HG03521 (cell line): ENCODE measurements around the gene GPC5.
A peak's percentile ranks its signal among the peaks of the same experiment; 100 is the strongest.
"Not testable (repeated sequence)": the region's sequence is repeated elsewhere in the genome, so short reads cannot be mapped to it uniquely, and the experiment has no call there.

Experiments used
- ATAC-seq: cut with Tn5 transposase; IDR thresholded peaks from one replicate; pipeline ENCODE4 v1.9.1; 2021; ENCODE audit warnings: mild to moderate bottlenecking, moderate library complexity; ENCODE audit not compliant: unreplicated experiment

The GPC5 gene

GRCh38 chr13:91644806-91645205, 246.4 kb downstream of the GPC5 start:
- ATAC-seq: no peak

GRCh38 chr13:91647361-91647990, 249.1 kb downstream of the GPC5 start:
- ATAC-seq: no peak

GRCh38 chr13:91648012-91648411, 249.6 kb downstream of the GPC5 start:
- no peak for ATAC-seq

DNA sequence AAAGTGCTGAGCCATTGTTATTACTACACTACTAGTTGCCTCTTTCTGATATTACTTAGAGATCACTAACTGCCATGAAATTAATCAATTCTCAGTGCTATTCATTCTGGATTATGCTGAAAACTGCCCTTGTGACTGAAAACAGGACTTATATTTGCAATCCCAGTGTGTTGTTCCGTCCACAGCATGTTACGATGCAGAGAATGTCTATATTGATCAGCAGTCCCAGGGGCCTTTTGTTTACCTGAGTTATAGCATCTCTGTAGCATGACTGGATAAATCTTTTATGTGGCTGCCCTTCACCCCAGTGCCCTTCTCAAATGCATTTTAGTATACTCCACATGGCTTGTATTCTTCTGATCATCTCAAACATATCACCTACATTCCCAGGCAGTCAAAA, 251.0 kb downstream of the GPC5 start:
- ATAC-seq: no peak

- no peak for ATAC-seq
These were observed 254.2 kb downstream of the GPC5 start for GRCh38 chr13:91652404-91653301.

DNA sequence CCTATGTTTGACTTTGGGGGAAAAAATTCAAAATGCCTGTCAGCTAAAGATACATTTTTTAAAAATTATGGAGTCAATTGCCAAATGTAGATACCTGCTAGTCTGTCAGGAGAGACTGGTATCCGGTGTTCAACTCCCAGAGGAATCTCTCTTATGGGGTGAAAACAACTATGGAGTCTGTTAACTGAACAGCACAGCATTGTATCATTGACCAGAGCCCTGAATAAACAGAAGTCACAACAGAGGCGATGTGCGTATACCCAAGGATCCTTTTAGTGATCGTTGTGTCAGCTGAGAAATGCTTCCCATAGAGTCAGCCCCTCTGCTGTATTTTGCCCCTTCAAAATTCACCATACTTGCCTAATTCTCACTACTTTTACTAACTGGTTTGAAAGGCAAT, 257.3 kb downstream of the GPC5 start:
- ATAC-seq: no peak

- ATAC-seq: no peak
These were observed 258.9 kb downstream of the GPC5 start for GRCh38 chr13:91657283-91657682.

DNA sequence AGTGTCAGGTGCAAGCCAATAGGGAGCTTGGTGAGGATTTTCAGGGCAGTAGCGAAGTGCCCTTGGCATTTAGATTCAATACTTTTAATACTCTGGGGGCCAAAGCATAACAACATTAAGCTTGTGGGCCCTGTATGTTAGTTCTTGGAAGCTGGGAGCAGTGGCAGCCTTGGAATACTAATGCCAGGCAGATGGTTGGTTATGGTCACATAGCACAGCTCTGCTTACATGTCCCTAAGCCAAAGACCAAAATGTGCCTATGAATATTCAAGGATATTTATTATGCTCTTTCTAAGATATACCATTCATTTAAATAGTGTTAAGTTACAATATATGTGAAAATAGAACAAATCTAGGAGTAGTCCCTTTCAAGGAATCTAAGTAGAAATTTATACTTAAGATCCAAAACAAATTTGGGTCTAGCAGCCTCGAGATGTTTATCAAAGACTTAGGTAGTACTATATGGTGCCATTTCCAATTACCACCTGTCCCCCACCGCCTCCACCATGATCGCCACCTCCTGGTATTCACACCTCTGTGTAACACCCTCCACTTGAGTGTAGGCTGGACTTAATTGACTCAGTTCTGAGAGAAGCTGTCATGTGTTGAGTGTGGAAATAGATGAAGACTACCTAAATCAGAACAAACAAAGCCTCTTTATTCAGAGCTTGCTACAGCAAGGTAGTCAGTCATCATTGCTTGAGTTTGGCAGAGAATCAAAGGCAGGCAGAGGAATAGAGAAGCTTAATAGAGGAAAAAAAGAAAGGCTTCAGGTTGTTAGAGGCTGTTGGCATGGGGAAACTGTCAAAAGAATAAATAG, 261.0 kb downstream of the GPC5 start:
- ATAC-seq: no peak

DNA sequence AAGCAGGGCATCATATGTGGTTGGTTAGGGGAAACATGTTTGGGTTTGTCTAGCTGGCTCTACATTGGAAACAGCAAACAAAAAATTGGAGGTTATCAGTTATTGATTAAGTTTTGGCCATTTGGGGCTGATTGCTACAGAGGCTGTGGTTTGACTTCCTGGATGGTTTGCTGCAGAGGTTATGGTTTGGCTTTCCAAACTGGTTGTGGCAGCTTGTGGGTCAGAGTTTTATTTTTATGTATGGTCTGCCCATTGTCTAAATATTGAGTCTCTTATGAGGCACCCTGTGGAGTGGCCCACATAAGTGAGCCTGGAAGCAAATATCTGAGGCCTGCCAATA, 261.6 kb downstream of the GPC5 start:
- ATAC-seq: no peak

DNA sequence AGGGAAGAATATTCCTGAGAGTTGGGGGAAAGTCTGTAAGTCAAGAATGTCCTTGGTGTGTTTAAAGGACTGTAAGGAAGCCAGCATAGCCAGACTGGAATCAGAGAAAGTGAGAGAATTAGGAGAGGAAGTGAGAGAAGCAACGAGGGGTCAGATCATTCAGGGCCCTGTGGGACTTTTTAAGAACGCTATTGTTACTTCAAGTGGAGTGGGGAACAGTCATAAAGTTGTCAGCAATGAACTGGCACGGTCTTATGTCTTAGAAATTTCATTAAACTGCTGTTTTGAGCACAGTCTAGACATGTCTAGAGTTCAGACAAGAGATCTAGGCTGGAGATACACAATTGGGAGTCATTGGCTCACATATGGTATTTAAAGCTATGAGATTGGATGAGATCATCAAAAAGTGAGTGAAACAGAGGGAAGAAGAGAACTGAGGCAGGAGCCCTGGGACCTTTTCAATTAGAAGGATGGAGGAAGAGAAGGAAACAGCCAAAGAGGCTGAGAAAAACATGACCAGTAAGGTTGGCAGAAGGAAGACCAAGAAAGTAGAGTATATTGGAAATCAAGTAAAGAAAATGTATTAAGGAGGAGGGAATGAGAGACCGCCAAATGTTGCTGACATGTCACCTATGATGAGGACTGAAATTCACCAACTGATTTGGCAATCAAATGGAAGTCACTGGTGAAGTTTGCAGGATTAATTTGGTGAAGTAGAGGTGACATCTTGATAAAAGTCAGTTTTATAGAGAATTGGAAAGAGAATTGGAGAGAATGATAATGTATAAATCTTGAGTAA, 263.5 kb downstream of the GPC5 start:
- ATAC-seq: peak; percentile 51

DNA sequence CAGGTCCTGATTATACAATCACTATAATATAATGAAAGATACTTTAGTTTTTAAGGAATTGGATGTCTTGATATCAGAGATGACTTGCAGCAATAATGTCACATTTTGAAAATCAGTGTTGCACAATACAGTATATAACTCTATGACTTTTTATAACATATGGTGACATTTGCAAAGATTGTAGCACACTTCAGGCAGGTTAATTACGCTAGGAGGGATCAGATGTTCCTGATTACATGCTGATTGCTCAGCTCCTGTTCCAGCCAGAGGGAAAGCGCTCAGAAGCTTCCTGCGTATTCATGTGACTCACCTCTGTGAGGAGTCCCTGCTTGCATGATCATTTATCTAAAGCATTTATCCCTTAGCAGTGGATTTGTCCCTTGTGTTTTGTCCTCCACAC, 265.6 kb downstream of the GPC5 start:
- no peak for ATAC-seq

- no peak for ATAC-seq
These were observed 269.1 kb downstream of the GPC5 start for GRCh38 chr13:91667486-91667885.

DNA sequence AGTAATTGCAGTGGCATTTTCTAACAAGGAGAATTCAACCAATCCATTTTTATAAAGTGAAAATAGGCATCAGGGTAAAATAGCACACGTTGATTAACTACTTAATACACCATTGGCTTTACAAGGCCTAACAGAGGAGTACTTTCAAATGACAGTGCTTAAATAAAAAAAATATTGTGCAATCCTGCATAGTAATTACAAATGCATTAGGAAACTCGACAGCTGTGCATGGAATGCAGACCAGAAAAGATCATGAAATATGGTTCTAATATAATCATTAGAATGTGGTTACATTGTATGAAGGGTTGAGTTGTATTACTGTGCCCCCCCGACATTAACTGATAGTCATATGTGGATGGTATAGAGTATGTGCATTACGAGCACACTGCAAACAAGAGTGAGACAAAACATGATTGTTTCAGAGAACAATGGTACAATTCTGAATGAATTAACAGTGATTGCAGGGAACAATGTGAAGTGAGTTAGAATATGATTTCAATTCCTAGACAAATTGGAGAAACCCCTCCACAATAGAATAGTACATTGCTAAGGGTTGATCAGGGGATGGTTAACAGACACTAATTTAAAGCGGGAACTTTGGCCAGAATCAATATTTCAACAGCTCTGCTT, 270.6 kb downstream of the GPC5 start:
- no peak for ATAC-seq

- ATAC-seq: not testable (repeated sequence)
These were observed 275.9 kb downstream of the GPC5 start for GRCh38 chr13:91674347-91674746.

- no peak for ATAC-seq
These were observed 286.3 kb downstream of the GPC5 start for GRCh38 chr13:91684746-91685145.

DNA sequence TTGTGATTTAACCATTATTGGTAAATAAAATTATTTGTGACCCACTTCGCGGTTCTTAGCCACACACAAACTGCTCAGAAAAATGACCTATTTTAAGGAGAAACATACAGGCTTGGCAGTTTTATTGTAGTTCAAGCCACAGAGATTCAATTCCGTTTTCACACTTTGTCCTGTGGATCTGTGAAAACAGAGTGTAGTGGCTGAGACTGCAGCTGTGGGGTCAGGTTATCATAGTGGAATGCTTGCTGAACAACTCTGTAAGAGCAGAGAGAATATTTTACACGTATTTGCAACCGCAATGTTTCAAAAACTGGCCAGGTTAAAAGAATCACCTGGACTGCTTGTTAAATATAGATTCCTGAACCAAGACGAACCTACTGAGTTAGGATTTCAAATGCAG, 292.5 kb downstream of the GPC5 start:
- no peak for ATAC-seq

DNA sequence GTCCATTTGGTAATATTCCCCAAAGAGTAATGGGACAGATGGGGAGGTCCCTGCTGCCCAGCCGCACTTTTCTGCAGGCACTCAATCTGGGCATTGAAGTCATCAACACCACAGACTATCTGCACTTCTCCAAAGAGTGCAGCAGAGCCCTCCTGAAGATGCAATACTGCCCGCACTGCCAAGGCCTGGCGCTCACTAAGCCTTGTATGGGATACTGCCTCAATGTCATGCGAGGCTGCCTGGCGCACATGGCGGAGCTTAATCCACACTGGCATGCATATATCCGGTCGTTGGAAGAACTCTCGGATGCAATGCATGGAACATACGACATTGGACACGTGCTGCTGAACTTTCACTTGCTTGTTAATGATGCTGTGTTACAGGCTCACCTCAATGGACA, 295.0 kb downstream of the GPC5 start:
- ATAC-seq: no peak

- ATAC-seq: no peak
These were observed 299.9 kb downstream of the GPC5 start for GRCh38 chr13:91698308-91698707.

- ATAC-seq: no peak
These were observed 300.3 kb downstream of the GPC5 start for GRCh38 chr13:91698767-91699166.

GRCh38 chr13:91699863-91700262, 301.4 kb downstream of the GPC5 start:
- ATAC-seq: no peak
